GM20000 (cell line): ENCODE measurements around the gene BEX1.

Source experiments
- DNase-seq: peaks from one replicate; pipeline ENCODE4 v3.0.0; 2012; ENCODE audit warnings: low spot score
- TF ChIP-seq, protein P1 (sequence below): IDR thresholded peaks from 2 replicates; pipeline ENCODE4 v1.5.1; 2012; ENCODE audit warnings: mild to moderate bottlenecking, control low read depth; ENCODE audit errors: extremely low read depth, missing control alignments

The BEX1 gene

DNA sequence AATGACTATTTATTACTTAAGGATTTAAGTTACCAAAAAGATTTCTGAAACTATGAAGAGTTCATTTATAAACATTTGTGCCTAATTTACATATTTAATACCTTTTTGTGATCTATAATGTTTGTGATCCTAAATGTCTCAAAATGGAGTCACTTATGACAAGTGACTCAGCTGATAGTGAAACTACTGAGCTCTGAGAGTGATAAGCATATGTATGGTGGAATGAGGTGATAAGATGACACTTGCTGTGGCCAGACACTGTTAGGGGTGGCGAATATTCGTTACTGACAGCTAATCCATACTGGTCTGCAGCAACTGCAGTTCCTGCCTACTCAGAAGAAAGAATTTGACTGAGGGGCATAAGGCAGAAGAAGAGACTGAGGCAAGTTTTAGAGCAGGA is 34.5 kb upstream of the BEX1 start:
- no peak for DNase-seq
- TF ChIP-seq, protein P1, sequence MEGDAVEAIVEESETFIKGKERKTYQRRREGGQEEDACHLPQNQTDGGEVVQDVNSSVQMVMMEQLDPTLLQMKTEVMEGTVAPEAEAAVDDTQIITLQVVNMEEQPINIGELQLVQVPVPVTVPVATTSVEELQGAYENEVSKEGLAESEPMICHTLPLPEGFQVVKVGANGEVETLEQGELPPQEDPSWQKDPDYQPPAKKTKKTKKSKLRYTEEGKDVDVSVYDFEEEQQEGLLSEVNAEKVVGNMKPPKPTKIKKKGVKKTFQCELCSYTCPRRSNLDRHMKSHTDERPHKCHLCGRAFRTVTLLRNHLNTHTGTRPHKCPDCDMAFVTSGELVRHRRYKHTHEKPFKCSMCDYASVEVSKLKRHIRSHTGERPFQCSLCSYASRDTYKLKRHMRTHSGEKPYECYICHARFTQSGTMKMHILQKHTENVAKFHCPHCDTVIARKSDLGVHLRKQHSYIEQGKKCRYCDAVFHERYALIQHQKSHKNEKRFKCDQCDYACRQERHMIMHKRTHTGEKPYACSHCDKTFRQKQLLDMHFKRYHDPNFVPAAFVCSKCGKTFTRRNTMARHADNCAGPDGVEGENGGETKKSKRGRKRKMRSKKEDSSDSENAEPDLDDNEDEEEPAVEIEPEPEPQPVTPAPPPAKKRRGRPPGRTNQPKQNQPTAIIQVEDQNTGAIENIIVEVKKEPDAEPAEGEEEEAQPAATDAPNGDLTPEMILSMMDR: no peak

DNA sequence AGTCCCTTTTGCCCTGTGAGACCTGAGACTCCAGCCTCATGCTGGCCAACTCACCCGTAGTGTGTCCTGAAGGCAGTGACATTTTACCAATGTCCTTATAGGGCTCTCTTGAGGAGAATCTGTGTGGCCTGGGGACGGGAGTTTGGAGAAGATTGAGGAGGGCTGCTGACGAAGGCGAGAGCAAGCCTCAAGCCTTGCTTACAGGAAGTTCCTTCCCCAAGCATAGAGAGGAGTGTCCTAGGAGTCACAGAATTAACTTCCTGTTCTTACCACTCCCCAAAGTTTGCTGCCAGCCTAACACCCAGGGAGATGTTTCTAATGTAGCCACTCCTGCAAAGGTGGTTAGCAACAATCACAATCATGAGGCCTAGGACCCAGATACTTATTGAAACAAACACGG is 29.0 kb upstream of the BEX1 start, which contains the start of gene NXF3:
Gene NXF3 (minus strand): TSS at position 202 of the 400 bp plus-strand sequence. CDS start 120 bp downstream, at position 82.
- TF ChIP-seq, protein P1: no peak
- DNase-seq: no peak

DNA sequence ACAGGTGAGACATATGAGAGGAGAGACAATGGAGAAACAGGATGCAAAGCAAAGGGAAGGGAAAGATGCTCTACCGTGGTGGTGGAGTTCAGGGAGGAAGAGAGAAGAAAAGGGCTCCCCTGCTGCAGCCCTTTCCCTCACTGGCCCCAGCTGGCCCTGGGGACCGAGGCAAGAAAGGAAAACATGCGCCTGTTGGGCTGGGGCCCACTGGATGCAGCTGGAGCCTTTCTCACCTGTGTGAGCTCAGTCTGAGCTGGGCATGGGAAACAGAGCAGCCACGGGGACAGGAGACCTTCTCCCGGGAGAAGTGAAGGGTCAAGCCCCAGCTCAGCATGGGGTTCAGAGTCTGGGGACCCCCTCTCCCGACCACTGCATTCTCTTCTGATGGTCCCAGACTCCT is 17.1 kb upstream of the BEX1 start:
- TF ChIP-seq, protein P1: no peak
- no peak for DNase-seq

DNA sequence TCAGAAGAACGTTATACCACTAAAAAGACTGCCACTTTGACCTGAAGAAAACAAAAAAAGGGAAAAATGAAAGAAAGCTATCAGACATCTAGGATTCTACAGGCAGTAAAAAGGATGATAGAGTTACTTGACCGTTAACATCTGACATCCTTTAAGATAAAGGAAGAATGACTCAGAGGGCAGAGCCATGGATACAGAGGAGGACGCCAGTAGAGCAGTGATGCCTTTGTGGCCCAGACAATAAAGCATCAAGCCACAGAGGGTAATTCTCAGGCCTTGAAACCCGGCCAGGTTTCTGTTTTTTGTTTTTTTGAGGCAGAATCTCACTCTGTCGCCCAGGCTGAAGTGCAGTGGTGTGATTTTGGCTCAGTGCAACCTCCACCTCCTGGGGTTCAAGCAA is 9.5 kb upstream of the BEX1 start:
- DNase-seq: no peak

DNA sequence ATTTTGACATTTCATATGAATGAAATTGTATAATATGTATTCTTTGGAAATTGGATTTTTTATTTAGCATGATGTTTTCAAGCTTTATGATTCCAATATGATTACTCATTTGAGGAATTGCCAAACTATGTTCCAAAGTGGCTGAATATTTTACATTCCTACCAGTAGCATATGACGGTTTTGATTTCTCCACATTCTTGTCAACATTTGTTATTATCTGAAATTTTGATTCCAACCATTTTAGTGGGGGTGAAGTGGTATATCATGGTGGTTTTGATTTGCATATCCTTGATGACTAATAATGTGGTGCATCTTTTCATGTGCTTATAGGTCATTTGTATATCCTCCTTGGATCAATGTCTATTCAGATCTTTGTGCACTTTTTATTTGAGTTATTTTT is 2.6 kb upstream of the BEX1 start:
- TF ChIP-seq, protein P1: no peak

More for the DNA sequence above, 9.5 kb upstream of the BEX1 start:
- TF ChIP-seq, protein P1: no peak

DNA sequence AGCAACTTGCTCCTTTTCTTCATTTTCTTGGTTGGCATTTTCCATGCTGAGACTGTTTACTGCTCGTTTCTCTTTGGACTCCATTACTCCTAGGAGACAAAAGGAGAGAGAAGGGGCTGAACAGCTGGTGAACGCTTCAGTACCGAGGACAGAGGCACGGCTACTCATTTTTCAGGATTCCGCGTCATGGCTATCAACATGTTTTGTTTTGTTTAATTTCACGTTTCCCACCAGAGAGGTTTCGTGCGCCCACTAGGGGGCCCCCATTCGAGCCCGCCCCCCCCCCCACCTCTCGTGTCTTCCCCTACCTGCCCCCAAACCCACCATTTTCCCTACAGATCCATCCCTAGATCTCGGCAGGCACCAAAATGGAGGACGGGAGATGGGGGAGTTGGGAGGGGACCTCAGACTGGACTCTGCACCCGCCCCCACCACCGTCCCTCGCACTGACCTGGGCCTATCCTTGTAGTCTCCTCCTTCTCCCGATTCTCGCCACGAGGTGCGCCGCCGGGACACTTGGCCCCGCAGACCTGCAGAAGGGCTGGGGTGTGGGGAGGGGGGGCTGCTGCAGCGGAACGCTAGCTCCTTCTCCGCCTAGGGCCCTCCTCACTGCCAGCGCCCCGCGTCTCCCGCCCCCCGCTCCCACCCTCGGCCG is 653 bp downstream of the BEX1 start:
- no peak for DNase-seq
- TF ChIP-seq, protein P1: no peak

More for the DNA sequence above, 2.6 kb upstream of the BEX1 start:
- DNase-seq: no peak

DNA sequence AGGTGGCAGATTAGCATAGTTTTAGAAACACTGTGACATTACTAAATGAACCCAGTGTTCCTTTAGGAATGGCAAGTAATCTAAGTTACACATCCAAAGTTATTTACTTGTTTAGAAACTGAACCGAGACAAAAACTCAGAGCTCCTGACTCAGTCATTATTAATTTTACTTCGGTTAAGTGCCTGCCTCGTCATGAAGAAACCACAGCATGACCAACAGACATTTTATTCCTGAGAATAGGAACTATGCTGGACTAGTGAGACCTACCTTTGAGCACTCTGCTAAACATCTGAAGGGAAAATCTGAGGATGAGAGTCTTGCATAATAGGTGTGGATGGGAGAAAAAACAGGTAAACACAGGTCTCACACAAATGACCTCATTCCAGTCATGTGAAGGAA is 2.5 kb downstream of the BEX1 start:
- TF ChIP-seq, protein P1: no peak
- DNase-seq: no peak
